OCI-LY3 (cell line): ENCODE data around the gene TAAR5.

ENCODE experiments used
- H2AFZ ChIP-seq: fragments of 200-600, 300-600 bp; shearing (Covaris generic); 2 replicates; pipeline ENCODE4 v1.6.0; 2014; ENCODE audit warnings: antibody characterized with exemption, low read depth, low read length
- H3K27ac ChIP-seq: fragments of 200-600, 300-600 bp; sonication (generic); 2 replicates; pipeline ENCODE4 v1.5.1; 2014; ENCODE audit warnings: mild to moderate bottlenecking, low read length, moderate library complexity, mixed read lengths
- H3K27me3 ChIP-seq: fragments of 200-600, 300-600 bp; sonication (generic); 2 replicates; pipeline ENCODE4 v1.6.1; 2014; ENCODE audit warnings: low read depth, low read length, mixed read lengths
- H3K36me3 ChIP-seq: fragments of 200-600, 300-600 bp; sonication (generic); replicated peaks from 2 replicates; pipeline ENCODE3; 2014; ENCODE audit warnings: low read depth, low read length, mixed read lengths
- H3K4me1 ChIP-seq: fragments of 300-600, 200-600 bp; sonication (generic); 2 replicates; pipeline ENCODE4 v1.6.1; 2014; ENCODE audit warnings: low read length, mixed read lengths
- H3K4me2 ChIP-seq: fragments of 200-600, 300-600 bp; sonication (generic); 2 replicates; pipeline ENCODE4 v1.6.1; 2014; ENCODE audit warnings: low read length, mixed read lengths
- H3K4me3 ChIP-seq: fragments of 300-600, 200-600 bp; sonication (generic); 2 replicates; pipeline ENCODE4 v1.5.1; 2014; ENCODE audit warnings: antibody characterized with exemption, mild to moderate bottlenecking, low read length, moderate library complexity
- H3K79me2 ChIP-seq: fragments of 300-600, 200-600 bp; shearing (Covaris generic); 2 replicates; pipeline ENCODE4 v1.6.1; 2014; ENCODE audit warnings: mild to moderate bottlenecking, low read length, mixed read lengths
- H3K9ac ChIP-seq: fragments of 300-600, 200-600 bp; shearing (Covaris generic); 2 replicates; pipeline ENCODE4 v1.6.0; 2014; ENCODE audit warnings: mild to moderate bottlenecking, low read length, moderate library complexity
- H3K9me3 ChIP-seq: fragments of 200-600, 300-600 bp; shearing (Covaris generic); 2 replicates; pipeline ENCODE4 v1.6.1; 2014; ENCODE audit warnings: low read length, mixed read lengths; ENCODE audit not compliant: insufficient read depth
- H4K20me1 ChIP-seq: fragments of 200-600, 300-600 bp; sonication (generic); 2 replicates; pipeline ENCODE4 v1.6.1; 2016; ENCODE audit warnings: low read length, mixed read lengths; ENCODE audit not compliant: insufficient read depth
- CTCF ChIP-seq: fragments of 200-600, 300-600 bp; sonication (generic); IDR thresholded peaks from 2 replicates; pipeline ENCODE4 v1.5.1; 2014; ENCODE audit warnings: antibody characterized with exemption, low read length, low read depth
- EZH2phosphoT487 ChIP-seq: fragments of 200-600 bp; shearing (Covaris generic); IDR thresholded peaks from 2 replicates; pipeline ENCODE4 v1.6.1; 2018; ENCODE audit warnings: antibody characterized with exemption, mixed run types, low read depth

The TAAR5 gene

GRCh38 chr6:132584698-132585097, 4.8 kb downstream of the TAAR5 start:
- Histone ChIP-seq H3K36me3 (no peaks in the 10 kb centered on the region), H3K4me2 (no peak overlapping the region), H4K20me1 (no peaks in the 10 kb centered on the region), H3K9ac (no peak overlapping the region), H3K4me1 (no peaks in the 10 kb centered on the region), H3K9me3 (no peaks in the 10 kb centered on the region), H3K4me3 (no peak overlapping the region), H2AFZ (no peak overlapping the region), H3K27ac (no peak overlapping the region), H3K27me3 (no peaks in the 10 kb centered on the region), H3K79me2 (no peaks in the 10 kb centered on the region)
- TF ChIP-seq EZH2phosphoT487 (no peak), CTCF (no peak)

GRCh38 chr6:132571774-132572173, 17.8 kb downstream of the TAAR5 start:
- Histone ChIP-seq H3K9ac (no peak overlapping the region), H3K79me2 (no peaks in the 10 kb centered on the region), H3K27me3 (no peaks in the 10 kb centered on the region), H3K4me2 (no peak overlapping the region), H3K36me3 (no peaks in the 10 kb centered on the region), H2AFZ (no peak overlapping the region), H4K20me1 (no peaks in the 10 kb centered on the region), H3K27ac (no peak overlapping the region), H3K4me3 (no peak overlapping the region), H3K4me1 (no peaks in the 10 kb centered on the region), H3K9me3 (no peaks in the 10 kb centered on the region)
- TF ChIP-seq CTCF (no peak), EZH2phosphoT487 (no peak)

GRCh38 chr6:132570221-132570777, 19.2 kb downstream of the TAAR5 start, which contains the start of gene TAAR6:
Gene TAAR6 (plus strand): TSS chr6:132570322. CDS start chr6:132570322, 0 bp downstream.
- no peak within 1 kb of the TSS for H2AFZ ChIP-seq
- no peaks in the 10 kb centered on the region for H3K36me3 ChIP-seq
- no peaks in the 10 kb centered on the region for H3K9me3 ChIP-seq
- no peak within 1 kb of the TSS for H3K4me3 ChIP-seq
- no peak within 1 kb of the TSS for H3K4me2 ChIP-seq
- no peak within 1 kb of the TSS for H3K9ac ChIP-seq
- H3K27ac ChIP-seq: no peak within 1 kb of the TSS
- H3K27me3 ChIP-seq: no peaks in the 10 kb centered on the region
- no peaks in the 10 kb centered on the region for H3K4me1 ChIP-seq
- no peaks in the 10 kb centered on the region for H3K79me2 ChIP-seq
- H4K20me1 ChIP-seq: no peaks in the 10 kb centered on the region
- no peak for TF ChIP-seq EZH2phosphoT487
- no peak for TF ChIP-seq CTCF

- Histone ChIP-seq H3K4me2 (no peak overlapping the region), H3K4me1 (no peaks in the 10 kb centered on the region), H3K36me3 (no peaks in the 10 kb centered on the region), H3K79me2 (no peaks in the 10 kb centered on the region), H2AFZ (no peak overlapping the region), H3K4me3 (no peak overlapping the region), H3K9me3 (no peaks in the 10 kb centered on the region), H3K27ac (no peak overlapping the region), H3K27me3 (no peaks in the 10 kb centered on the region), H4K20me1 (no peaks in the 10 kb centered on the region), H3K9ac (no peak overlapping the region)
- TF ChIP-seq EZH2phosphoT487: no peak
- TF ChIP-seq CTCF: no peak
Measured at GRCh38 chr6:132569170-132569569, 20.4 kb downstream of the TAAR5 start.
